ENCODE measurements around the gene LZTS2. TPM values are rescaled to one million over a fixed set of nuclear protein-coding genes. Genes with fewer than 3 reads are reported as not detected.

LZTS2 gene
- total RNA-seq, 1 experiment from 2014 or later, result 58.3 TPM

DNA sequence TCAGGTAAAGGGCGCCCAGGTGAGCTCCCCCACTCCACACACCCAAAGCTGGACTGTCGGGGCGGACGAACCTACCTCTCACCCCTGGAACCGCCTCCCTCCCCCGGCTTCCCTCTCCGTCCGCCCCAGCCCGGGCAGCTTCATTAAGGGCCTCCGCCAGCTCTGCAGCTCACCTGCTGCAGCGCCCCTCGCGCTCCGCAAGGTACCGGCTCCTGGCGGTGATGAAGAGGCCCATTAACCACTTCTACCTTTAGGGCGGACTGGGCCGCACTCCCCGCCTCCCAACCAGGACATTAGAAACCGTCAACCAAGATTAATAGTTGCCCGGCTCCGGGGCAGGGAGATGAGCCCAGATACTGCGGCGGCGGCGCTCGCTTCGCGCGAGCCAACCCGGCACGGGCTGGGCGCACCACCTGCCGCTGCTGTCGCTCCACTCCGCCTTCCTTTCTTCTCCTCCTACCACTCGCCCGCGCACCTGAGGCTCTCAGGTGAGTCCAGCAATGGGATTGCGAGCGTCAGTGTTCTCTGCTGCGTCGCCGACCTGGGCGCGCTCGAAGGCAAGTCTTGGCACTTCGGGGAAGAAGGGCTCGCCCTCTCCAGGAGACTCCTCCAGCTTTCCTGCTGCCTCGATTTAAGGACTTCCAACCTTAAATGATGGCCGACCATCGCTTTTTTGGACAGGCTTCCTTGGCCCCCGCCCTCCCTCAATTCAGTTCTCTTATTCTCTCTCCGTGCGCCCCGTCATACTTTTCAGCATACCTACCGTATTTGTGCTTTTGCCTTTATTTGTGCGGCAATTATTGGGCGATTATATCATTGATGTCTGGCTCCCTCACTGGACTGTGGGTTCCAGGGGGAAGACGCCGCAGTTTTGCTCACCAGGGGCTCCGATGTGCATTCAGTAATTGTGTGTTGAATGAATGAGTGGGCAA is 48.6 kb downstream of the LZTS2 start:
- ChIA-PET POLR2A (ENCODE audit: unreplicated experiment) (no interaction called here), CTCF (no interaction called here)
- Histone ChIP-seq H3K27me3 (ENCODE audit: low read length) (no peaks in the 10 kb centered on the region), H3K27ac (ENCODE audit: low read length) (no peak overlapping the region), H3K9ac (ENCODE audit: low read length) (no peak overlapping the region), H2AFZ (ENCODE audit: low read length) (no peak overlapping the region), H4K20me1 (ENCODE audit: low read length) (no peaks in the 10 kb centered on the region), H3F3A (ENCODE audit: low read length, unreplicated experiment) (no peaks in the 10 kb centered on the region), H3K4me1 (ENCODE audit: insufficient read depth, low read length) (peaks cover 24% of the 10 kb centered on the region), H3K4me2 (ENCODE audit: low read length) (no peak overlapping the region), H3K36me3 (ENCODE audit: low read depth, low read length) (no peaks in the 10 kb centered on the region), H3K4me3 (ENCODE audit: low read length) (no peak overlapping the region), H3K9me2 (replicated peaks; ENCODE audit: low read length) (no peaks in the 10 kb centered on the region), H3K9me3 (ENCODE audit: low read length) (no peaks in the 10 kb centered on the region), H3K79me2 (ENCODE audit: low read length) (peaks cover 3% of the 10 kb centered on the region; the same call in 1 of the 2 replicates)
- no peak for TF ChIP-seq EZH2phosphoT487 (IDR thresholded peaks at IDR 0.05; ENCODE audit: borderline replicate concordance, low read length)
- TF ChIP-seq, protein P1, sequence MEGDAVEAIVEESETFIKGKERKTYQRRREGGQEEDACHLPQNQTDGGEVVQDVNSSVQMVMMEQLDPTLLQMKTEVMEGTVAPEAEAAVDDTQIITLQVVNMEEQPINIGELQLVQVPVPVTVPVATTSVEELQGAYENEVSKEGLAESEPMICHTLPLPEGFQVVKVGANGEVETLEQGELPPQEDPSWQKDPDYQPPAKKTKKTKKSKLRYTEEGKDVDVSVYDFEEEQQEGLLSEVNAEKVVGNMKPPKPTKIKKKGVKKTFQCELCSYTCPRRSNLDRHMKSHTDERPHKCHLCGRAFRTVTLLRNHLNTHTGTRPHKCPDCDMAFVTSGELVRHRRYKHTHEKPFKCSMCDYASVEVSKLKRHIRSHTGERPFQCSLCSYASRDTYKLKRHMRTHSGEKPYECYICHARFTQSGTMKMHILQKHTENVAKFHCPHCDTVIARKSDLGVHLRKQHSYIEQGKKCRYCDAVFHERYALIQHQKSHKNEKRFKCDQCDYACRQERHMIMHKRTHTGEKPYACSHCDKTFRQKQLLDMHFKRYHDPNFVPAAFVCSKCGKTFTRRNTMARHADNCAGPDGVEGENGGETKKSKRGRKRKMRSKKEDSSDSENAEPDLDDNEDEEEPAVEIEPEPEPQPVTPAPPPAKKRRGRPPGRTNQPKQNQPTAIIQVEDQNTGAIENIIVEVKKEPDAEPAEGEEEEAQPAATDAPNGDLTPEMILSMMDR (conservative IDR thresholded peaks at IDR 0.05; ENCODE audit: low read depth, low read length), result no peak
- TF ChIP-seq EZH2 (IDR thresholded peaks at IDR 0.05; ENCODE audit: low read length, unreplicated experiment), result no peak
- no peak for DNase-seq
- intact Hi-C loops (cut with micrococcal nuclease), result no loop called here
- ATAC-seq, result no peak
- no TSS peak for BruUV-seq (replicated peaks)

DNA sequence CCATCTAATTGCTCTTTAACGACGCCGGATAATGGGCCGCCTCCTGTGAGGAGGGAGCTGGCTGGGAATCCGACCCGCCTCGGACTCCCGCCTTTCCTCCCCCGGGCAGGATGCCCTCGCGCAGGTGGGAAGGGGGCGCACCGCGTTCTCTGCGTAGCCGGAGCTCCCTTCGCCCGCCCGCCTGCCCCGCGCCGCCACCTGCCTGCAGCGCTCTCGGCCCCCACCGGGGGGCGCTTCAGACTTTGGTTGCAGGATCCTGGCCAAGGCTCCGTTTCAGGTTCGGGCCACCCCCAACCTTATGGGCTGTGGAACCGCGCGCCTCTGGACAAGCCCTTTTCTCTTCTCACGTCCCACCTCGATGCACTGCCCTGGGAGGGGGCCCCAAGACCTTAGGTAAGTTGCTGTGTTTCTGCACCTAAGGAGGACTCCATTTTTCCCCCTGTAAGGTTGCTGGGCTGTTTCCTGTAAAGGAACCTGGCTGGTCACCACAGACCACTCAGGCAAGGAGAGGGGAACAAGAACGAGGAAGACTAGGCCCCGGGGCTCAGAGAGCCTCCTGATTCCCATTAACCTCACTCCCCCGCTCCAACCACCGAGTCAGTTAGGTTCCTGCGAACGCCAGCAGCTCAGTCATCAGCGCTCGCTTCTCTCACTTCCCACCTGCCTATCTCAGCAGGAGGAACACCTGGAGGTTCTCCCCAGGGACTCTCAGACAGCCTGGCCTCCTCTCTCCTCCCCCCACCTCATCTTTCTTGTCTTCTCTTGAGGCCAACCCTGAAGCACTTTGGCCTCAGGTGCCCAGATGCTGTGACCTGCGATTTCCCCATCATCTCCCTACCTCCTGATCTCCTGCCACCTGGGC is 50.8 kb downstream of the LZTS2 start:
- H2AFZ ChIP-seq (ENCODE audit: low read length), result peak overlapping the region; percentile 78
- H3K9me2 ChIP-seq (replicated peaks; ENCODE audit: low read length), result no peaks in the 10 kb centered on the region
- no peaks in the 10 kb centered on the region for H3F3A ChIP-seq (ENCODE audit: low read length, unreplicated experiment)
- peak; percentile 66 for DNase-seq
- no peaks in the 10 kb centered on the region for H3K27me3 ChIP-seq (ENCODE audit: low read length)
- H4K20me1 ChIP-seq (ENCODE audit: low read length), result no peaks in the 10 kb centered on the region
- peaks cover 16% of the 10 kb centered on the region for H3K79me2 ChIP-seq (ENCODE audit: low read length)
- TF ChIP-seq EZH2 (IDR thresholded peaks at IDR 0.05; ENCODE audit: low read length, unreplicated experiment), result no peak
- TF ChIP-seq, protein P1 (conservative IDR thresholded peaks at IDR 0.05; ENCODE audit: low read depth, low read length), result peak; percentile 82
- no peak overlapping the region for H3K27ac ChIP-seq (ENCODE audit: low read length)
- no peaks in the 10 kb centered on the region for H3K9me3 ChIP-seq (ENCODE audit: low read length)
- peak overlapping the region; percentile 81 for H3K4me2 ChIP-seq (ENCODE audit: low read length)
- peaks cover 17% of the 10 kb centered on the region for H3K4me1 ChIP-seq (ENCODE audit: insufficient read depth, low read length)
- no peaks in the 10 kb centered on the region for H3K36me3 ChIP-seq (ENCODE audit: low read depth, low read length)
- TSS peak; percentile 39 for BruUV-seq (replicated peaks)
- ChIA-PET CTCF (interaction anchor here (0.6 to 1.1 kb wide), 9 partner anchors 9 to 1043 kb away, joined by 3 to 6 read pairs (median 5); partner anchors contain the start of gene KAZALD1), POLR2A (ENCODE audit: unreplicated experiment) (interaction anchor here (0.6 kb wide), 1 partner anchor 347 kb away, joined by 3 read pairs; no protein-coding TSS in a partner anchor)
- H3K4me3 ChIP-seq (ENCODE audit: low read length), result peak overlapping the region; percentile 49; the same call in 1 of the 2 replicates
- intact Hi-C loops (cut with micrococcal nuclease), result no loop called here
- H3K9ac ChIP-seq (ENCODE audit: low read length), result no peak overlapping the region
- ATAC-seq, result peak; percentile 57

All from PC-3 (cell line).